ENCODE results near the gene GRAMD1B.
"Not testable (repeated sequence)": the region's sequence is repeated elsewhere in the genome, so short reads cannot be mapped to it uniquely, and the experiment has no call there.

Gene GRAMD1B

DNA sequence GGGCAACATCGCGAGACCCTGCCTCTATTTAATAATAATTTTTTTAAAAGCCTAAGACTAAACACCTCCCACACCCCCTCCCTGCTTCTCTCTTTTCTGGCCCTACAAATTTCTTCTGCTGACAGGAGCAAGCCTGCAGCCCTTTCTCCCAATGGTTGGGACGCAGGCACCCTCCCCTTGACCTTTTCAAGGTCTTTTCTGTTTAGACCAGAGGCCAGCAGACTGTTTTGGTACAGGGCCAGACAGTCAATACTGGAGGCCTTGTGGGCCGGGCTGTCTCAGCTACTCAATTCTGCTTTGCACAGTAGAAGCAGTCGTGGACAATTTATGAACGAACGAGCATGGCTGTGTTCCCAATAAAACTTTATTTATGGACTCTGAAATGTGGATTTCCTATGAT, 132.1 kb downstream of the GRAMD1B start:
- DNase-seq = peak in 10 of 56 donors; percentile 16 to 51 (median 33)

DNA sequence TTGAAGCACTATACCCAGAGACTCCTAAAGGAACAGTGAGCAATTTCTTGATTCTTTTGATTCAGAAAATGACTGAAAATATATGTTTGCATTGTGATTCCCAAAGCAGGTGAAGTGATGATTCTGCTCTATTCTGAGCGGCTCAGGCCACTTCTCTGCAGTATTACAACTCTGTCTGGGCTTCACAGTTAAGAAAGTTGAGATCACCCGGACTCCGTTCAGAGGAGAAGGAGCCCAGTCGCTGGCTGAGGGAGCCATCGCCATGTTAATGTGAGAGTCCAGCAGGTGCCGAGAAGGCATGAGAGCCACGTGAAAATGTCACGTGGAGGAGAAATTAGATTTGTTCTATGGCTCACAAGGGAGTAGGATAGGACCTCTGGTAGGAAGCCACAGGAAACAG, 132.8 kb downstream of the GRAMD1B start:
- DNase-seq = no peak

DNA sequence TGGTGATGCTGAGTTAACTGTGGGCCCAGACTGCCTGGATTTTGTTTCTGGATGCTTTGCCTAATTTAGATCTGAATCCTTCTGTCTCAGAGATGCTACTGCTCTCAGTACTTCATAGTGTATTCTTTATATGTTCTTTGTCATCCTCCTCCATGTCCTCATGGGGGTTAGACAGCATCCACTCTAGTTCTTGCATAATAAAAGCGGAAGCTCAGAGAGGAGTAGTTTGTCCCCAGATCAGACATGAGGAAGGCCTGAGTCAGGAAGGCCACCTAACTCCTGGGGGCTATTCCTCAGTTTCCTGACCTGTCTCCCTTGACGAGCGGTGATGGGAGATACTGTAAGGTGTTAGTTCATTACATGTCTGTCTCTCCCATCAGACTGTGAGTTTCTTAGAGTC, 134.2 kb downstream of the GRAMD1B start:
- DNase-seq = no peak

DNA sequence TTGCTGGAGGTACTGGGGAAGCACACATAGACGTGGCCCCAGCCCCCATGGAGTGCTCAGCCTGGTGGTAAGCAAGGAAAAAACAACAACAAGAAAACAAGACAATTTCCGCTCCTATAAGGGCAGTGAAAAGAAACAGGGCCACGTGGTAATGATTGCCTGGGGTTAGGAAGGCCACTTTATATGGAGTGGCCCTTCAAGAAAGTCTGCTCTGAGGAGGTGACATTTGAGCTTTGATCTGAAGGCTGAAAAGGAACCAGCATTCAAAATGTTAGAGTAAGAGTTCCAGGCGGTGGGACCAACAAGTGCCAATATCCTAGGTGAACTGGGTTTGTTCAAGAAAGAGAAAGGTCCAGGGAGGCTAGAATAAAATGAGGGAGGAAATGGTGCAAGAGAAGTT, 136.8 kb downstream of the GRAMD1B start:
- DNase-seq = no peak

DNA sequence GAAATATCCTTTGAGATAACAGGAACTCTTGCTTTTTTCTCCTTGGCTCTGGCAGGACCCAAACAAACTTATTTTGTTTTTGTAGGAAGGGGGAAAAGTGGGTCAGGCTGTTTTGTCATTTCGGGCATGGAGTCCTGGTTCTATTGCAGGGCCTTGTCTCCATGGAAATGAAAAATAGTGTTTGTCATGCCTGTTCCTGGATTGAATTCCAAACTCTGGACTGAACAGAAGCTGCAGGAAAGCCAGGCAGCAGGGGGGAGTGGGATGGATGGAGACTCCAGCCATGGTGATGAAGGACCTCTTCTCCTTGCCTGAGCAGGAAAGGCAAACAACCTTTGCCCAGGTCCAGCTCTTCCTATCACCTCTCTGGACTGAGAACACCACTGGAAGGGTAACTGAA, 137.4 kb downstream of the GRAMD1B start:
- DNase-seq = peak in 13 of 56 donors; percentile 11 to 66 (median 42)

DNA sequence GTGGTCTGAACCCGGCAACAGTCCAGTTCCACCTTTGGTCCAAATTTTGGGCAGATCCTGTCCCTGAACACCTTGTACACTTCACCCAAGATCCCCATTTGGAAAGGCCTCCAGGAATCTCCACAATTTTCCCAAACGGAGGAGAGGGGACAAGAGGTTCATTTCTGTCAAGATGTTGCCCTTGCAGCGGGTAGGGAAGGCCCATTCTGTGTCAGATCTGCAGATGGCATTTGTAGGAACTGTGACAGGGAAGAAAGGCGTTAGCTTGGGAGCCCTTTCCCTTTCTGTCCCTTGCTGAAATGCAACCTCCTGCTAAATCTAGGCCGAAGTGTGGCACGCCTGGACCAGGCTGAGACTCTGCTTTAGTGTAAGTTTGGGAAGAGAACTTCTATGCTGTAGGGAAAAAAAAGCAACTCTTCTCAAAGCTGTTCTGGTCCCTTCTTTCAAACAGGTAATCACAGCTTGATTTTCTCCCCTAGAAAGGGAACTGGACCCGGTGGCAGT, 138.3 kb downstream of the GRAMD1B start:
- DNase-seq = no peak

DNA sequence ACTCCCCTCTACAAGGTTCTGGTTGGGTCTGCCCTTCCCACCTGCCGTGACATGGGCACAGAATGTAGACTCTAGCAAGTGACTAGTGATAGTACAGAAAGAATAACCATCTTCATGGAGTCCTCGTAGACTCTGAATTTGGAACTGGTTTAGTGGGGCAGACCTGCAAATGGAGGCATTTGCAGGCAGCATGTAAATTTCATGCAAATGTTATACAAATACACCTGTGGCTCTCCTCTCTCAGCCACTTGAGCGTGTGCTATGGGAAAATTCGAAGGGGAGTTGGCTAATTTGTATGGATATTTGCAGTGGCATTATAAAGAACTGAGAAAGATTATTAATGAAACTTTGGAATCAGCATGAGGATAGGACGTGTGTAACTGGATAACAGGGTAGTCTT, 139.3 kb downstream of the GRAMD1B start:
- no peak for DNase-seq

DNA sequence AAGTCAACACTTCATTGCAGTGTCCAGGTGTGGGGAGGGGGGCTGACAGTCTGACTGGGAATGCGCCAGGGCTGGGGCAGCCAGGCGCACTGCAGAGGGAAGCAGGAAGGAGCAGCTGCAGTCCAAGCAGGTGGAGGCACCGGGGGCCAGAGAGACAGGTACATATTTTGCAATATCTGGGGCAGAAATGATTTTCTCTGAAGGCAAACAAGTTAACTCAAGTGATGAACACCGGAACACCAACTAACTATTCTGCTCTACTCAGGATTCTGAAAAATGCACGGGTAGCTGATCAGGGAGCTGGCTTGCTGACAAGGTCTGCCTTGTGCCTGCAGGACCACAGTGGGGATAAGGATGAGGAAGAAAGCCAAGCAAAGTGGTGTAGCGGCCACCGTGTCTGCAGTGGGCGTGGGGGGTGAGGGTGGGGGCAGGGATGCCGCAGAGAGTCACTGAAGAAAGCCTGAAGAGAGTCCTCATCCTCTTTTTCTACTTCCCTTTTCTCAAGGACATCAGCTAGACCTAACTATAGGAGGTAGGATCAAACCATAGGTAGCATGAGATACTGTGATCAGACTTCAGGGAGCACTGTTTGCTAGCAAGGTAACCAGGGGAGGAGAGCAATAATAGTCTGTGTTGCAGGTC, 141.0 kb downstream of the GRAMD1B start:
- no peak for DNase-seq

DNA sequence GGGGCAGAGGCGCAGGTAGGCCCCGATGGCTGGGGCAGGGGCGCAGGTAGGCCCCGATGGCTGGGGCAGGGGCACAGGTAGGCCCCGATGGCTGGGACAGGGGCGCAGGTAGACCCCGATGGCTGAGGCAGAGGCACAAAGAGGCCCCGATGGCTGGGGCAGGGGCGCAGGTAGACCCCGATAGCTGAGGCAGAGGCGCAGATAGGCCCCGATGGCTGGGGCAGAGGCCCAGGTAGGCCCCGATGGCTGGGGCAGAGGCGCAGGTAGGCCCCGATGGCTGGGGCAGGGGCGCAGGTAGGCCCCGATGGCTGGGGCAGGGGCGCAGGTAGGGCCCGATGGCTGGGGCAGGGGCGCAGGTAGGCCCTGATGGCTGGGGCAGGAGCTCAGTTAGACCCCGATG, 142.7 kb downstream of the GRAMD1B start:
- DNase-seq = not testable (repeated sequence)

DNA sequence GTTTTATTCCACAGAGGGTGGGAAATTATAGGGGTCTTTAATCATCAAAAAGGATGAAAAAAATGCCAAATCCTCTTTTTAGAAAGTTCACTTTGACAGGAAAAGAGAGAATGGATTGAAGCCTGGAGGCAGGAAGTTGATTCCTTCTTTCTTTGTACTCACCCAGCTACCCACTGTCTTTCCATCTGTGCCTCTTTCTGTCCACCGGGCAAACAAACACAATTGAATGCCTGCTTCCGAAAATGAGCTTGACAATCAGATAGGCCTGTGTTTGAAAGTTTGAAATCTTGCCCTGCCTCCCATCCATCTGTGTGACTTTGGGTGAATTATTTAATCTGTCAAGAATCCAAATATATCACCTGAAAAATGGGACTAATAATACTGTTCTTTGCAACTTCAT, 143.2 kb downstream of the GRAMD1B start:
- no peak for DNase-seq

DNA sequence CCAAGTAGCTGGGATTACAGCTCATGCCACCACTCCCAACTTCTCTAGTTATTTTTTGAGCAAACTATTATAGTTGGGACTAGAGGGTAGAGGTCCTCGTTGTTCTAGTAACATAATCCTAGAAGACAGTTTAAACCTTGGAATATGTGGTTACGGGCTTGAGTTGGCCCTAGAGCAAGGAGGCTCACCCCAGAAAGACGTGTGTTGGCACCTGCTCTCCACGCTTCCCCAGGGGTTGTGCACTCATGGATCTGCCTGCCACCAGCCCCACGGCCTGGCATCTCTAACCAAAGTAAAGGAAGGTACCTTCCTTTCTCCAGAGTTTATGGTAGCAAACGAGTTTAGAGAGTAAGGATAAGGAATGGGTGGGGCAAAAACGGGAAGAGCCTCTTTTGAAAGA, 145.4 kb downstream of the GRAMD1B start:
- DNase-seq = no peak

DNA sequence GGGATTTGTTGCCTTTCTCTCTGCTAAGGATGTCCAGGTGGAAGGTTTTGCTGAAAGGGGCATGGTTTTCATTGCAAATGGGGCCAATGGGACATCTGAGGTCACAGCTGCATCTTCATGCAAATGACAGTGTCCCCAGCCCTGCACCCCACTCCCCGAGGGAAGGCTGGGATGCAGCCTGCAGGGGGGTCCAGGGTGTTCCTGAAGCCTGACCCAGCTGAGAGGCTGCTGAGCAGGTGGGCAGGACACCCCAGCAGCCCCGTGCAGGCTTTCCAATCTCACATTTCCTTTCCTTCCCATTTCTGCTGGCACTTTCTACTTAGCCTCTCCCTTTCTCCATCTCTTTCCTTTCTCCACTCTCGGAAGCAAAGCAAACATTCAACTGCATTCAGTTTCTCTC, 146.0 kb downstream of the GRAMD1B start:
- no peak for DNase-seq

DNA sequence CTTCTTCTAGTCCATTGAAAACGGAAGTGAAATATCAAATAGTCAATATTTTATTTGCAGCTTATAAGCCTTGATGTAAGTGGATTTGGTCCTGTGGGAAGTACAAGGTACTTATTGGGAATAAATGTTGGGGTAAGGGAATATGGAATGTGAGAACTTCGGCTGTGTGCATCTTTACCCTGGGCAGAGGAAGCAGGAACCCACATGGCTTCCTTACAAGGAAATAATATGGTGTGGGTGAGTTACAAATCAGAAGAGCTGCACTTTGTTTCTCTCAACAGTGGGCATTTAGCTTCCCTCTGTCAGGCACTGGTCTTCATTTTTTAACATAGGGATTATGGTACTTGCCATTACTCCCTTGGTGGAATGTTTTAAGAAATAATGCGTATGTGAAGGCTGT, 146.4 kb downstream of the GRAMD1B start:
- DNase-seq = no peak

DNA sequence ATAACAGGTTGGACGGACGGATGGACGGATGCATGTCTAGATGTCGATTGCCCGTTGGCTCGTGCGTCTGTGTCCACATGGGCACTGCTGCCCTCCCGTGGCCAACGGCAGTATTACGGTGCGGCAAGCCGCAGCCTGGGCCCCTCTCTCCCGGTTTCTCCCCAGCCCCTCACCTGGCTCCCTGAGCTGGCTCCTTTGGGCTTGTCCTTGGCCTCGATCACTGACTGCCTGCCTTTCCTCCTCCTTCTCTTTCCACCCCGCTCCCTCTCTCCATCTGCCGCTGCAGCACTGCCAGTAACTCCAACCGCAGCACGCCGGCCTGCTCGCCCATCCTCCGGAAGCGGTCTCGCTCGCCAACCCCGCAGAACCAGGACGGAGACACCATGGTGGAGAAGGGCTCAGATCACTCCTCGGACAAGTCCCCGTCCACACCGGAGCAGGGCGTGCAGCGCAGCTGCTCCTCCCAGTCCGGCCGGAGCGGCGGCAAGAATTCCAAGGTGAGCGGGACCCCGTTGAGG, 147.1 kb downstream of the GRAMD1B start:
- DNase-seq = peak in 41 of 56 donors; percentile 8 to 82 (median 44)

DNA sequence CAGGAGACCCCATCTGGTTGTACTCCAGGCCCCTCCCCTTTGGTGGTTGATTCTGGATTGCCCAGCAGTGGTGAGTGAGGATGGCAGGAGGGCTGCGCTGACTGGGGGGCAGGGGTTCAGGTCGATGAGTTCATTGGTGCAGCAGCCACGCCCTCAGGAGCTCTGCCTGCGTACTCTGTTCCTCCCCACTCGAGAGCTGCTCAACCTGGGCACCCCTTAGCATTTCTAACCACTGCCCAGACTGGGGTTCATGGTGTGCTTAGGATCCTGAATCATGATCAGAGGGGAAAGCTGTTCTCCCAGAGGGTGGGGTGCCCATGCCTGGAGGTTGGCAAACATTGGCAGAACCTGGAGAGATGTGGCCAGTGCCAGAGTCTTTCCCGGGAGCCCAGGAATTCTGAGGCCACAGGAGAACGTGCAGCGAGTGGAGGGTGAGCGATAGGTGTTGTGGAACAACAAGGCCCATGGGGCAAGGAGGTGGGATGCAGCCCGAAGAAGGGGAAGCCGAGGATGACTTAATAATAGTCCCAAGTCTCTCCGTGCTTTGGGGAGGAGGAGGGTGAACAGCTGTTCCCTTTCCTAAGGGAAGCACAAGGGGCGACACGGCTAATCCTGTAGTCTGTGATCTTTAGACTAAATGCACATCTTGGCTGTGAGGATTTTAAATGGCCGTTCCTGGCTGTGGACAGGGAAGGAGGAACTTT, 148.9 kb downstream of the GRAMD1B start:
- DNase-seq = no peak

DNA sequence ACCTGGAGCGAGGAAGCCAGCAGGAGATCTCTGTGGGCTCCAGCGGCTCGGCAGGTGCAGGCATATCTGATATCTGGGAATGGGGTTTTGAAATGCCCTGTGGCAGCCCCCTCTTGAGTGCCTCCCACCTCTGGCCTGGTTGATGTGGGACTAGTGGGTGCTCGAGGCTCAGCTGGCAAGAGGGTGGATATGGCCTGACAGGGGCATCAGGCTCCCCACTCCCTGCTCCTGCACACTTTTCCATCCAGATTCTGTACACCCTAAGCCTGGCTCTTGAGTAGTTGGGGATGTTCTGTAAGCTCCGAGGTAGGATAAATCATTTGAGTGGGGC, 149.4 kb downstream of the GRAMD1B start:
- no peak for DNase-seq

DNA sequence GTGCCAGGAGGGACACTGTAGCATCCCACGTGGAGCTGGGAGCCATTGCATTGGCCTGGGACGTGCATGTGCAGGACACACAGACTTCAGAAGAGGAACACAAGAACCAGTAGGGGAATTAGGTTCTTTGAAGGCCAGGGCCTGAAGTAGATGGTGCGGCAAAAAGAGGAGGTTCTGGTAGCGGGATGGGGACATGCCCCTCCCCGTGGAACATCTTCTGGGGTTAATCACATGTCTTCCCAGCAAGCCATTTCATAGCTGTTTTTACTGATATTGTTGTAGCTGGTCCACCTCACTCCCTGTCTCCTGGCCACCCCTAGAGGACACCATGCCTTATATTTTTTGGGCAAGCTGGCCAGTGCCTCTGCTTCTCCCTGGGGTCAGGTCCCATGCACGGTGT, 150.1 kb downstream of the GRAMD1B start:
- no peak for DNase-seq

DNA sequence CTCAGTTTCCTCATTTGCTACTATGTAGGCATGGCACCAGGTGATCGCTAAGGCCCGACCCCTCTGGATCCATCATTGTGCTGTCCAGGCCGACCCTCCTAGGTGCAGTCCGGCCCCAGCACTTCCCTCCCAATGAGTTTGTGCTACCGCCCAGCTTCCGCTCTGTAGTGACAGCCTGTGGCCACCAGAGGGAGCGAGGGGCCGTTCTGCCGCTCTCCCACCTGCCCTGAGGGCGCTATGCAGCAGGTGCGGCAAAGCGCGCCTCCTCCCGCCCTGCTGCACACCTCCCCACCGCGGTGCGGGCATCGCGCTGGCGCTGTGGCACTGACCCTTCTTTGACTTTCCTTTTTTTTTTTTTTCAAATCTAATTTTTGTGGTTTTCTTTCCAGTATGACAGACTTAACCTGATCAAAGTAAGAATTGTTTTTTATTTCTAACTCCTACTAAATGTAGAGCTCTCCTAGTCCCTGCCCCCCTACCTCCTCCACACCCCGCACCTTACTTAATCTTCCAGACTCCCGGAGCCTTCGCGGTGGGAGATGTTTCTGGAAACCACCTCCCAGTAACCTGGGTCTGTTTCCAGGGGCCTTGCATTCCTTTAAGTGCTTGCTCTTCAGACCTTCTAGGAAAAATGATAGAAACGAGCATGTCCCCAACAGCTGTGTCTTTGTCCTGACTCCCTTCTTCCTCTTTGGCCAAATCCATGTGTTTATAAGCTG, 150.6 kb downstream of the GRAMD1B start:
- DNase-seq = peak in 16 of 56 donors; percentile 16 to 48 (median 36)

DNA sequence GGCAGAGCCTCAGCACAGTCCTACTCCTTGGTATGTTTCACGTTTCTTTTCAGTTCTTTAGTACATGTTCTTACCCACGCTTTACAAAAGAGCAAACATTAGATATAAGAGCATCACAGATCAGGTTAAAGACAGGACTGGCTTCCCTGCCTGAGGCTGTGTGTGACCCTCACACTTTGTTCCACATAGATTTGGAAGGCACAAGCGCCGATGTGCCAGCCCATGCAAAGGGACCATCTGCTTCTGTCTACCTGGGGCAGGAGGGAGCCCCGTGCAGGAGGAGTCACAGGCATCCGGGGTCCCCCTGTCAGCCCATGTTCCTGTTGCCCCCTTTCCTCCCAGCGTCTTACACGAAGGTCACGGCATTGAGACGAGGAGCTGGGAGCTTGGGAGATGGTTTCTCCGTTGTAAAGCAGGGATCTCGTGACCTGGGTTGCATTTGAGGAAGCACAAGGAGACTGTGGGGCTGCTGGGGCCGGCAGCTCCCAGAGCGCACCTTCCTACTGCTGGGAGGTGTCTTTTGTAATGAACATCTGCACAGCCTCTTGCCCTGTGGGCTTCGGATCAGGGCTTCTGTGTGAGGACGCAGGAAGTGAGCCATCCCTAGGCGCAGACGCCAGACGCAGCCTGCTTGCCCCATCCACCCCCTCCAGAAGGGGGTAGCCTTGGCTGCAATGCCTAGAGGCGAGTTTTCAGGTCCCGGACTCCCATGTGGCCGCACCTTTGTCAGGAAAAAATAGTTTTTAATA, 151.8 kb downstream of the GRAMD1B start:
- DNase-seq = no peak

DNA sequence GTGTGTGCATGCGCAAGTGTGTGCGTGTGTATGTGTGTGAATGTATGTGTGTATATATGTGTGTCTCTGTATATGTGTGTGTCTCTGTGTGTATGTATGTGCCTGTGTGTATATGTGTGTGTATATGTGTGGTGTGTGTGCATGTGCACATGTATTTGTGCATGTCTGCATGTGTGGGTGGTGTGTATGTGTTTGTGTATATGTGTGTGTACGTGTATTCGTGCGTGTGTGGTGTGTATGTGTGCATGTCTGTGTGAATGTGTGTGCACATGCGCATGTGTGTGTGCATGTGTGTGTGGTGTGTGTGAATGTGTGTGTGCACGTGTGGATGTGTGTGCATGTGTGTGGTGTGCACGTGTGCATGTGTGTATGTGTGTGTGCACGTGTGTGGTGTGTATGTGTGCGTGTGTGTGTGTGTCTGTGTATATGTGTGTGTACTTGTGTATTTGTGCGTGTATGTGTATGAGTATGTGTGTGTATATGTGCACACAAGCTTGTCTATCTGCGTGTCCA, 153.0 kb downstream of the GRAMD1B start:
- DNase-seq = no peak

DNA sequence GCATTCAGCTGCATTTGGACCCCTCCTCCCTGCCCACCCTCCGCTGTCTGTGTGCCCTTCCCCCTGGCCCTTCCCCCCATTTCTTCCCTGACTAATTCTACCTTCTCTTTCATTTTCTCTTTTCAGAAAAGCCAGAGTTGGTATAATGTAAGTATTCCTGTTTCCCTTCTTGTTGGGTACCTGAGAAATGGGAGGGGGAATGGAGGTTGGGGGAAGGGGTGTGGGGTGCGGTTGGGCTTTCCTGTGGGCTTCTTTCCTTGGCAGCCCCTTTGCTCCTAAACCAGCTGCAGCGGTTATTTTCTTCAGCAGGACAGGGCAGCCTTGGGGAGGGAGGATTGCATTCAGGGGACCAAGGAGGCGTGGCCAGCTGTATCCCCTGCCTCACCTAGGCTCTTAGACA, 154.1 kb downstream of the GRAMD1B start:
- no peak for DNase-seq
